GM12872 (cell line): Measurements from ENCODE around the gene KAT6B.

Experiments
- CTCF ChIP-seq: IDR thresholded peaks from 3 replicates; pipeline ENCODE4 v1.5.1; 2011; ENCODE audit warnings: low read depth, mild to moderate bottlenecking, low read length, moderate library complexity; ENCODE audit not compliant: insufficient read depth

The KAT6B gene

GRCh38 chr10:74896788-74897527 lies 70.6 kb downstream of the KAT6B start:
- no peak for TF ChIP-seq CTCF

DNA sequence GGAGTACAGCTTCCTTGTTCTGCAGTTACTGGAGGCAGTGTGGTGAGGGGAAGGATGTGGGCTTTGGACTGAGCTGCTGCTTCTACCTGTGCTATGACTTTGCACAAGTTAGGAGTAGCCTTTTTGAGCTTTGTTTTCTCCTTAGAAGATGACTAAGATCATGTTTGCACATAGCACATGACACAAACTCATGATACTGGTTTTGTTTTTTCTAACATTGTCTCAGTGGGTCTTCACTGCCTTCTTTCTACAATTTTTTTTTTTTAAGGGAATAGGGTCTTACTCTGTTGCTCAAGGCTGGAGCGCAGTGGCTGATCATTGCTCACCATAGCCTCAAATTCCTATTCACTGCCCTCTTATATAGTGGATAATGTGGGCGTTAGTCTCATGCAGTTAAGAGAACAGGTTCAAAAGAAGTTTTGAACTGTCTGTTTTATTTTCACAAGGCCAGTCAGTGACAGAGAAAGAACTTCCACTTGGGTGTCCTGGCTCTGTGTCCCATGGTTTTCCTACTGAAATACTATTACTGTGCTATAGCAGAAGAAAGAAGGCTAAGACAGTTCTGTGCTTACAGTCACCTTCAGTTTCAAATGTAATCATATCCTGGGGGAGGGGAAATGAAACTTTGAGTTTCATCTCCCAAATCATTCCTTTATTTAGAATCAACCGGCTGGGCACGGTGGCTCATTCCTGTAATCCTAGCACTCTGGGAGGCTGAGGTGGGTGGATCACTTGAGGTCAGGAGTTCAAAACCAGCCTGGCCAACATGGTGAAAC lies 72.0 kb downstream of the KAT6B start:
- TF ChIP-seq CTCF, result no peak

DNA sequence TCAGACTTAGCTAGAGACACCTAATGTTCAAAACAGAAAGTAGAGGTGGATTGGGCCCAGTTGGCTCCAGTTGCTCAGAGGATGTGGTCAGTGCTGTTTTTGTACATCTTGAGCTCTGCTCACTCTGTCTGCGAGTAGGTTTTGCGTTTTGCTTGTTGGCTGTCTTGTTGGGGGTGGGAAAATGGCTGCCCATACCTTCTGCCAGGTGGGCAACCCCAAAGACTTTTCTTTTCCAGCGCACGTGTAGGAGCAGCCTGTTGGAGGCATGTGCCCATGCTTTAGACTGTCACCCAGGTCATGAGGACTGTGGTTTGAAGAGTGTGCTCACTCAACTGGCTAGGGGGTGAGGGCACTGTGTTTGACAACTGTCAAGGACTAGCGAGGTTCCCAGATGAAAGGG lies 73.9 kb downstream of the KAT6B start:
- TF ChIP-seq CTCF, result no peak

- TF ChIP-seq CTCF, result no peak
Observed at GRCh38 chr10:74901301-74901700, 74.9 kb downstream of the KAT6B start.

DNA sequence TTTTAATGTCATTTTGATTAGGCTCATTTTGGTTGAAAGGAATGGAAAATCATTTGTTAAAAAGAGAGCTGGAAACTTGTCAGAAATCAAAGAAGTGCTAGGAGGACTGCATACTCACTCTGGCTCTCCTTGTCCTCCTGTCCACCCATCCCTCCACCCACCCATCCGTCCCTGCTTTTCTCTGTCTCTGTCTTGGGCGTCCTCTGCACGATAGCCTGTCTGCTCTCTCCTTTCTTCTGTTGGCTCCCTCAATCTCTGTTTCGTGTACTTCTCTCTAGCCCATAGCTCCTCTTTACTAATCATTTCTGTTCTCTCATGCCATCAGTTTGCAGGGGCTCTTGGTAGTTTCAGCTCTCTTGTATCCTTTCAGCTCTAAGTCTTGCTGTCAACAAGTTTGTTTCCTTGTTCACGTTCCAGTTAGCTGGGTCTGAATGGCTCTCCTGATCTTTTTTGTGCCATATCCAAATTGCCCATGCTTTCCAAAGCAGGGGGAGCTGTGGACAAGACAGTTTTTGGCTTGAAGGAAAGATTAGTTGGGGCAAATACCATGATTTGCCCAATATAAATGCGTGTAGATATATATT lies 75.6 kb downstream of the KAT6B start:
- TF ChIP-seq CTCF, result no peak

GRCh38 chr10:74903491-74903890 lies 77.1 kb downstream of the KAT6B start:
- TF ChIP-seq CTCF, result no peak

DNA sequence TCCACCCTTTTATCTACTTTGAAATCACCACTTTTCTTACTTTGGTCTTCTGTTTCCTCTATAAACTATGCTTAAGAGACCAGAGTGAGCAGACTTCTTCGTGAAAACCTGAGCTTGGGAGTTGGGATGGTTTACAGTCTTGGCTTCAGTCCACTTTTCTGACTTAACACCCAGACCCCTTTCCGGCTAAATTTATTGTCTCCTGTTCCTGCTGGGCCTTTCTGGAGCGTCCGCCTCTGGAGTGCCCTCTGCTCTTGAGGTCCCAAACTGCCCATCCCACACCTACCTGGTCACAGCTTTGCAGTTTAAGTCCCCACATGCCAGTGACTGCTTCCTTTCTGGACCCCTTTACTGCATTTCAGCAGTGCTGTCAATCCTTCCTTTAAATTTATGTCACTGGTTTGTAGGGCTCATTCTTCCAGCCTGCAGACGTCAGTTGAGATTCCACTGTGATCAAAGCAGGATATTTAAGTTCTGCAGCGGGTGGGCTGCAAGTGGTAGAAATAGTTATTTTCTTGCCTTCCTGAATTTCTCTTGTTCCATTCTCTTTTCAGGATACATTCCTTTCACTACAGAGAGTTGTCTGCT lies 80.3 kb downstream of the KAT6B start:
- TF ChIP-seq CTCF, result no peak
